ENCODE data around the gene FADS3. TPM values are rescaled to one million over a fixed set of nuclear protein-coding genes. Genes with fewer than 3 reads are reported as not detected.

The FADS3 gene
- total RNA-seq, 3 donors from 2014 or later (not counting 1 experiment from before 2014, with no cell fraction given) = 10.8 to 17.8 (median 11.5) TPM

GRCh38 chr11:61863548-61864081 is 27.7 kb downstream of the FADS3 start:
- intact Hi-C loops (cut with micrococcal nuclease) = no loop called here
- Histone ChIP-seq H3K4me3 (ENCODE audit: low read length) (no peak overlapping the region), H3K36me3 (ENCODE audit: control insufficient read depth, insufficient read depth, low read length) (no peaks in the 10 kb centered on the region), H3K27me3 (ENCODE audit: control insufficient read depth, insufficient read depth, low read length) (no peaks in the 10 kb centered on the region), H3K27ac (ENCODE audit: low read length) (no peak overlapping the region), H3K9me3 (ENCODE audit: control insufficient read depth, insufficient read depth, low read length) (no peaks in the 10 kb centered on the region), H3K4me1 (ENCODE audit: control insufficient read depth, insufficient read depth, low read length) (no peaks in the 10 kb centered on the region)
- no peak overlapping the region for H3K27ac Mint-ChIP-seq
- H3K36me3 Mint-ChIP-seq = no peaks in the 10 kb centered on the region
- TF ChIP-seq CTCF (IDR thresholded peaks at IDR 0.05) = no peak
- no peak for ATAC-seq
- 91% methylated on average over 13 of the region's 13 CpGs for WGBS (ENCODE audit: insufficient coverage)
- H3K4me1 Mint-ChIP-seq = no peaks in the 10 kb centered on the region
- no peaks in the 10 kb centered on the region for H3K27me3 Mint-ChIP-seq (ENCODE audit: low read depth in 2 of 2)
- no peak overlapping the region for H3K4me3 Mint-ChIP-seq
- no peak for DNase-seq
- H3K9me3 Mint-ChIP-seq = no peaks in the 10 kb centered on the region

- intact Hi-C loops (cut with micrococcal nuclease) = no loop called here
- no peaks in the 10 kb centered on the region for H3K27me3 Mint-ChIP-seq (ENCODE audit: low read depth in 2 of 2)
- no peaks in the 10 kb centered on the region for H3K4me1 ChIP-seq (ENCODE audit: control insufficient read depth, insufficient read depth, low read length)
- H3K9me3 ChIP-seq (ENCODE audit: control insufficient read depth, insufficient read depth, low read length) = no peaks in the 10 kb centered on the region
- ATAC-seq = no peak
- no peaks in the 10 kb centered on the region for H3K36me3 Mint-ChIP-seq
- TF ChIP-seq CTCF (IDR thresholded peaks at IDR 0.05) = no peak
- H3K4me1 Mint-ChIP-seq = no peaks in the 10 kb centered on the region
- no peak for DNase-seq
- H3K27me3 ChIP-seq (ENCODE audit: control insufficient read depth, insufficient read depth, low read length) = no peaks in the 10 kb centered on the region
- no peak overlapping the region for H3K27ac Mint-ChIP-seq
- WGBS (ENCODE audit: insufficient coverage) = 94% methylated on average over 18 of the region's 18 CpGs
- H3K9me3 Mint-ChIP-seq = no peaks in the 10 kb centered on the region
- no peak overlapping the region for H3K4me3 ChIP-seq (ENCODE audit: low read length)
- no peak overlapping the region for H3K27ac ChIP-seq (ENCODE audit: low read length)
- H3K4me3 Mint-ChIP-seq = no peak overlapping the region
- H3K36me3 ChIP-seq (ENCODE audit: control insufficient read depth, insufficient read depth, low read length) = no peaks in the 10 kb centered on the region
Observed at GRCh38 chr11:61862714-61863547, 28.4 kb downstream of the FADS3 start.

- H3K9me3 Mint-ChIP-seq = no peaks in the 10 kb centered on the region
- no peak overlapping the region for H3K4me3 ChIP-seq (ENCODE audit: low read length)
- peak overlapping the region in 1 of 2 donors; percentile 53 for H3K27ac Mint-ChIP-seq
- H3K27me3 Mint-ChIP-seq (ENCODE audit: low read depth in 2 of 2) = no peaks in the 10 kb centered on the region
- intact Hi-C loops (cut with micrococcal nuclease) = no loop called here
- H3K4me1 Mint-ChIP-seq = no peaks in the 10 kb centered on the region
- H3K9me3 ChIP-seq (ENCODE audit: control insufficient read depth, insufficient read depth, low read length) = no peaks in the 10 kb centered on the region
- TF ChIP-seq CTCF (IDR thresholded peaks at IDR 0.05) = no peak
- H3K4me3 Mint-ChIP-seq = no peak overlapping the region
- ATAC-seq (no peak), DNase-seq (no peak)
- H3K27ac ChIP-seq (ENCODE audit: low read length) = no peak overlapping the region
- no peaks in the 10 kb centered on the region for H3K36me3 Mint-ChIP-seq
- no peaks in the 10 kb centered on the region for H3K4me1 ChIP-seq (ENCODE audit: control insufficient read depth, insufficient read depth, low read length)
- WGBS (ENCODE audit: insufficient coverage) = 90% methylated on average over 8 of the region's 9 CpGs
- H3K27me3 ChIP-seq (ENCODE audit: control insufficient read depth, insufficient read depth, low read length) = no peaks in the 10 kb centered on the region
- H3K36me3 ChIP-seq (ENCODE audit: control insufficient read depth, insufficient read depth, low read length) = no peaks in the 10 kb centered on the region
Observed at GRCh38 chr11:61861634-61862033, 29.7 kb downstream of the FADS3 start.
